SH-SY5Y (cell line): ENCODE data around the gene FBXL7.

Experiments used
- GATA2 ChIP-seq: IDR thresholded peaks from 2 replicates; pipeline ENCODE4 v1.6.1; 2011; ENCODE audit warnings: mild to moderate bottlenecking, low read depth, low read length
- GATA3 ChIP-seq: IDR thresholded peaks from 2 replicates; pipeline ENCODE4 v1.6.1; 2011; ENCODE audit warnings: low read depth, mild to moderate bottlenecking, low read length, moderate library complexity

GRCh38 chr5:15573590-15573989, 73.6 kb downstream of the FBXL7 start:
- TF ChIP-seq GATA2 = no peak
- no peak for TF ChIP-seq GATA3
